GM12878 (cell line): Measurements from ENCODE around the gene GOLGA6A. TPM values are rescaled to one million over a fixed set of nuclear protein-coding genes. Genes with fewer than 3 reads are reported as not detected.

Source experiments
- ATAC-seq: fragments of 200-7000 bp; cut with Tn5 transposase; 3 replicates; pipeline ENCODE4 v1.9.1; 2020; ENCODE audit warnings: mild to moderate bottlenecking, moderate library complexity
- BruUV-seq: library from RNA; stranded (reverse); fragments of 400-500 nt; replicated peaks from 2 replicates; lab custom pipeline; 2021; lab: Mats Ljungman, UMichigan
- CTCF ChIA-PET: fragments of 300-600 bp; sonication (Branson Sonifier 250); formaldehyde crosslinking; extraction: SDS; loops from one replicate; lab custom pipeline; 2021; ENCODE audit warnings: inconsistent platforms; lab: Yijun Ruan, JAX
- POLR2A ChIA-PET: fragments of 350-600 bp; formaldehyde crosslinking; extraction: SDS; loops from one replicate; lab custom pipeline; 2021; ENCODE audit warnings: inconsistent platforms; lab: Charles Lee
- RAD21 ChIA-PET: fragments of 300-600 bp; sonication (Branson Sonifier 250); formaldehyde crosslinking; loops from one replicate; lab custom pipeline; 2023; ENCODE audit warnings: antibody characterized with exemption; ENCODE audit not compliant: unreplicated experiment; lab: Charles Lee
- SMC1A ChIA-PET: fragments of 300-600 bp; sonication (Branson Sonifier 250); formaldehyde crosslinking; loops from one replicate; lab custom pipeline; 2023; ENCODE audit not compliant: unreplicated experiment, uncharacterized antibody; lab: Charles Lee
- DNase-seq: peaks from one replicate; pipeline ENCODE4 v3.0.0-alpha.2; 2011; ENCODE audit warnings: low read depth, low spot score
- FAIRE-seq: peaks from 3 replicates; lab custom pipeline; 2011; peaks lifted over from hg19 to GRCh38; lab: Jason Lieb, UNC
- H2AFZ ChIP-seq: 2 replicates; pipeline ENCODE4 v1.6.0; 2011; ENCODE audit warnings: low read depth, low read length, control low read depth; ENCODE audit not compliant: control insufficient read depth
- H3K27ac ChIP-seq: 2 replicates; pipeline ENCODE4 v1.5.1; 2011; ENCODE audit warnings: control low read depth; ENCODE audit not compliant: control insufficient read depth, insufficient read depth
- H3K27me3 ChIP-seq, 2 experiments: replicated peaks in 1 of 2; 2 replicates each; pipeline versions ENCODE4 v1.6.0 to v1.6.1; 2011; ENCODE audit warnings: low read length in 1 of 2; ENCODE audit not compliant: control insufficient read depth in 2 of 2, insufficient read depth in 2 of 2
- H3K36me3 ChIP-seq, 2 experiments: 2 replicates each; pipeline ENCODE4 v1.5.1; 2011; ENCODE audit warnings: low read length in 1 of 2; ENCODE audit not compliant: control insufficient read depth in 2 of 2, insufficient read depth in 2 of 2
- H3K4me1 ChIP-seq: 2 replicates; pipeline ENCODE4 v1.6.1; 2011; ENCODE audit warnings: mild to moderate bottlenecking, low read length, moderate library complexity, mixed read lengths; ENCODE audit not compliant: control insufficient read depth, insufficient read depth
- H3K4me2 ChIP-seq: 2 replicates; pipeline ENCODE4 v1.6.0; 2011; ENCODE audit warnings: control low read depth; ENCODE audit not compliant: control insufficient read depth, insufficient read depth
- H3K4me3 ChIP-seq: fragments of 200-600 bp; sonication (generic); 2 replicates; pipeline ENCODE4 v1.5.1; 2016
- H3K79me2 ChIP-seq: 2 replicates; pipeline ENCODE4 v1.6.0; 2011; ENCODE audit warnings: low read length; ENCODE audit not compliant: control insufficient read depth, insufficient read depth
- H3K9ac ChIP-seq: 2 replicates; pipeline ENCODE4 v1.8.0; 2011; ENCODE audit warnings: low read length, control low read depth, mixed read lengths; ENCODE audit not compliant: control insufficient read depth, insufficient read depth
- H3K9me3 ChIP-seq: replicated peaks from 3 replicates; pipeline ENCODE4 v1.5.1; 2011; ENCODE audit warnings: mild to moderate bottlenecking, low read length; ENCODE audit not compliant: control insufficient read depth, insufficient read depth
- H4K20me1 ChIP-seq: 2 replicates; pipeline ENCODE4 v1.6.0; 2011; ENCODE audit not compliant: control insufficient read depth, insufficient read depth
- BMI1 ChIP-seq: fragments of 450-650 bp; IDR thresholded peaks from 2 replicates; pipeline ENCODE4 v1.6.1; 2016; ENCODE audit warnings: mild to moderate bottlenecking, moderate library complexity, borderline replicate concordance
- BRCA1 ChIP-seq: IDR thresholded peaks from 2 replicates; pipeline ENCODE4 v1.6.1; 2011; ENCODE audit warnings: low read depth, low read length, improper control_type of control experiment
- CBX3 ChIP-seq: fragments of 200-600 bp; sonication (generic); IDR thresholded peaks from 2 replicates; pipeline ENCODE4 v1.6.1; 2016; ENCODE audit warnings: low read depth, borderline replicate concordance
- CHD1 ChIP-seq: IDR thresholded peaks from 2 replicates; pipeline ENCODE4 v1.6.1; 2012; ENCODE audit warnings: low read depth, low read length, improper control_type of control experiment
- DPF2 ChIP-seq: fragments of 450-650 bp; IDR thresholded peaks from 2 replicates; pipeline ENCODE4 v1.6.1; 2017; ENCODE audit warnings: mild to moderate bottlenecking
- EZH2 ChIP-seq: IDR thresholded peaks from 2 replicates; pipeline ENCODE4 v1.6.1; 2012; ENCODE audit warnings: low read depth, mild to moderate bottlenecking, control low read depth, inconsistent platforms, low read length, borderline replicate concordance; ENCODE audit not compliant: control insufficient read depth
- GATAD2B ChIP-seq: fragments of 450-650 bp; conservative IDR thresholded peaks from 2 replicates; pipeline ENCODE4 v1.6.1; 2017; ENCODE audit warnings: low read depth, mild to moderate bottlenecking, moderate library complexity
- IKZF2 ChIP-seq, 2 experiments: fragments of 450-650 bp; IDR thresholded peaks; 2 replicates each; pipeline ENCODE4 v1.6.1; 2017; ENCODE audit warnings: mild to moderate bottlenecking in 2 of 2, moderate library complexity in 2 of 2
- JUNB ChIP-seq: IDR thresholded peaks from 2 replicates; pipeline ENCODE4 v1.6.1; 2016; ENCODE audit warnings: antibody characterized with exemption, mild to moderate bottlenecking
- JUND ChIP-seq: IDR thresholded peaks from 2 replicates; pipeline ENCODE4 v1.6.1; 2012; ENCODE audit warnings: low read depth, mild to moderate bottlenecking, low read length, improper control_type of control experiment, moderate library complexity
- NFYB ChIP-seq: IDR thresholded peaks from 2 replicates; pipeline ENCODE4 v1.6.1; 2011; ENCODE audit warnings: low read depth, mild to moderate bottlenecking, low read length, improper control_type of control experiment, moderate library complexity; ENCODE audit not compliant: insufficient read depth
- PKNOX1 ChIP-seq: fragments of 450-650 bp; IDR thresholded peaks from 2 replicates; pipeline ENCODE4 v1.6.1; 2016; ENCODE audit warnings: mild to moderate bottlenecking
- RUNX3 ChIP-seq: IDR thresholded peaks from 2 replicates; pipeline ENCODE4 v1.6.1; 2012; ENCODE audit warnings: low read length, inconsistent platforms
- SMAD5 ChIP-seq: IDR thresholded peaks from 2 replicates; pipeline ENCODE4 v1.6.1; 2016; ENCODE audit warnings: antibody characterized with exemption, low read depth
- SMARCA5 ChIP-seq: fragments of 450-650 bp; IDR thresholded peaks from 2 replicates; pipeline ENCODE4 v1.6.1; 2017; ENCODE audit warnings: mild to moderate bottlenecking
- SREBF1 ChIP-seq: IDR thresholded peaks from 2 replicates; pipeline ENCODE4 v1.6.1; 2012; ENCODE audit warnings: mild to moderate bottlenecking, low read length
- STAT3 ChIP-seq: IDR thresholded peaks from 2 replicates; pipeline ENCODE4 v1.6.1; 2011; ENCODE audit warnings: low read depth, low read length, improper control_type of control experiment
- WRNIP1 ChIP-seq: IDR thresholded peaks from 2 replicates; pipeline ENCODE4 v1.6.1; 2011; ENCODE audit warnings: low read depth, low read length, improper control_type of control experiment, borderline replicate concordance
- YBX1 ChIP-seq: fragments of 450-650 bp; IDR thresholded peaks from 2 replicates; pipeline ENCODE4 v1.6.1; 2016; ENCODE audit warnings: antibody characterized with exemption
- WGBS: methylation state at CpG from one replicate; pipeline ENCODE4 v1.1.6; 2016; ENCODE audit warnings: low lambda C conversion rate; ENCODE audit not compliant: insufficient replicate concordance, insufficient coverage; ENCODE audit errors: missing lambda C conversion rate; 5-methylcytosine and 5-hydroxymethylcytosine counted together
- in situ Hi-C: fragments of 300-500 bp; cut with MboI; formaldehyde crosslinking; loops from 9 replicates; pipeline ENCODE4 v1.14.3; 2018; ENCODE audit warnings: mixed read lengths
- intact Hi-C: fragments of 100-400 bp; cut with micrococcal nuclease; formaldehyde crosslinking; loops from one replicate; pipeline ENCODE4 v1.14.2; 2022; ENCODE audit not compliant: unreplicated experiment
- polyA plus RNA-seq, 11 experiments: library from polyadenylated mRNA; depleted of rRNA in 4 of 11; unstranded in 6 of 11; stranded (reverse) in 5 of 11; fragments of >200 nt; fragmentation: Nextera tagmentation in 4 of 11; fragmentation: Illumina TruSeq in 1 of 11; extraction: Ambion mirVana in 4 of 11; extraction: Trizol in 1 of 11; gene quantifications; 1 replicate in 1 of 11; 2 replicates in 10 of 11; pipeline versions ENCODE4 v1.2.1 to v1.2.3, GENCODE V29; 2011 to 2016; ENCODE audit warnings: inconsistent platforms in 2 of 11, missing spikeins in 2 of 11, low read depth in 1 of 11
- total RNA-seq, 4 experiments: library from RNA; depleted of rRNA in 3 of 4; stranded (reverse); fragments of >200 nt in 3 of 4; fragmentation: Illumina TruSeq in 1 of 4; extraction: Trizol in 1 of 4; gene quantifications; 2 replicates each; pipeline versions ENCODE4 v1.2.1 to v1.2.3, GENCODE V29; 2013 to 2021
- TF ChIP-seq, protein P1 (sequence below): fragments of 150-350 bp; IDR thresholded peaks from 2 replicates; pipeline ENCODE4 v1.6.1; 2016; ENCODE audit warnings: low read depth, low read length

GOLGA6A gene
- total and polyA plus RNA-seq, 10 of the 15 experiments (the other 5 are each of a cell fraction or from before 2014, with no cell fraction given) = not detected

GRCh38 chr15:74050127-74050526, 32.2 kb downstream of the GOLGA6A start:
- no peaks in the 10 kb centered on the region for H3K36me3 ChIP-seq
- H3K4me3 ChIP-seq = no peak overlapping the region
- CTCF ChIA-PET = interaction anchor here (0.7 to 4.5 kb wide), 8 partner anchors 11 to 171 kb away, joined by 3 to 61 read pairs (median 8); partner anchors contain the start of gene PML
- FAIRE-seq (no peak), DNase-seq (no peak), ATAC-seq (no peak)
- no TSS peak for BruUV-seq
- no peaks in the 10 kb centered on the region; the same call in 1 of the 2 replicates for H4K20me1 ChIP-seq
- no peaks in the 10 kb centered on the region for H3K9me3 ChIP-seq
- H3K27me3 ChIP-seq = 0 out of 4 replicates have a peak, but pooled peaks cover 0 to 2% of the 10 kb centered on the region in 2 experiments
- no peak overlapping the region for H3K9ac ChIP-seq
- no peaks in the 10 kb centered on the region for H3K79me2 ChIP-seq
- SMC1A ChIA-PET = interaction anchor here (1.4 to 3.1 kb wide), 3 partner anchors 12 to 77 kb away, joined by 3 to 18 read pairs (median 7); no protein-coding TSS in a partner anchor
- H2AFZ ChIP-seq = no peak overlapping the region
- RAD21 ChIA-PET = interaction anchor here (1.1 kb wide), 1 partner anchor 77 kb away, joined by 4 read pairs; no protein-coding TSS in a partner anchor
- no peak overlapping the region for H3K4me2 ChIP-seq
- POLR2A ChIA-PET = interaction anchor here (1.6 kb wide), 1 partner anchor 56 kb away, joined by 5 read pairs; the partner anchor contains the start of gene PML
- H3K4me1 ChIP-seq = 0 out of 2 replicates have a peak, but pooled peaks cover 2% of the 10 kb centered on the region
- WGBS = 35% methylated on average over 5 of the region's 5 CpGs
- no peak overlapping the region for H3K27ac ChIP-seq
- in situ Hi-C loops = no loop called here
- TF ChIP-seq CHD1 (no peak), CBX3 (no peak), IKZF2 (IDR thresholded peaks at IDR 0.05) (no peak), STAT3 (no peak), EZH2 (no peak), RUNX3 (no peak), SMARCA5 (no peak), SREBF1 (no peak), BMI1 (no peak), PKNOX1 (no peak), NFYB (no peak), BRCA1 (no peak), JUND (no peak), WRNIP1 (no peak), YBX1 (no peak), DPF2 (no peak), SMAD5 (no peak), JUNB (no peak), GATAD2B (no peak)
- TF ChIP-seq, protein P1, sequence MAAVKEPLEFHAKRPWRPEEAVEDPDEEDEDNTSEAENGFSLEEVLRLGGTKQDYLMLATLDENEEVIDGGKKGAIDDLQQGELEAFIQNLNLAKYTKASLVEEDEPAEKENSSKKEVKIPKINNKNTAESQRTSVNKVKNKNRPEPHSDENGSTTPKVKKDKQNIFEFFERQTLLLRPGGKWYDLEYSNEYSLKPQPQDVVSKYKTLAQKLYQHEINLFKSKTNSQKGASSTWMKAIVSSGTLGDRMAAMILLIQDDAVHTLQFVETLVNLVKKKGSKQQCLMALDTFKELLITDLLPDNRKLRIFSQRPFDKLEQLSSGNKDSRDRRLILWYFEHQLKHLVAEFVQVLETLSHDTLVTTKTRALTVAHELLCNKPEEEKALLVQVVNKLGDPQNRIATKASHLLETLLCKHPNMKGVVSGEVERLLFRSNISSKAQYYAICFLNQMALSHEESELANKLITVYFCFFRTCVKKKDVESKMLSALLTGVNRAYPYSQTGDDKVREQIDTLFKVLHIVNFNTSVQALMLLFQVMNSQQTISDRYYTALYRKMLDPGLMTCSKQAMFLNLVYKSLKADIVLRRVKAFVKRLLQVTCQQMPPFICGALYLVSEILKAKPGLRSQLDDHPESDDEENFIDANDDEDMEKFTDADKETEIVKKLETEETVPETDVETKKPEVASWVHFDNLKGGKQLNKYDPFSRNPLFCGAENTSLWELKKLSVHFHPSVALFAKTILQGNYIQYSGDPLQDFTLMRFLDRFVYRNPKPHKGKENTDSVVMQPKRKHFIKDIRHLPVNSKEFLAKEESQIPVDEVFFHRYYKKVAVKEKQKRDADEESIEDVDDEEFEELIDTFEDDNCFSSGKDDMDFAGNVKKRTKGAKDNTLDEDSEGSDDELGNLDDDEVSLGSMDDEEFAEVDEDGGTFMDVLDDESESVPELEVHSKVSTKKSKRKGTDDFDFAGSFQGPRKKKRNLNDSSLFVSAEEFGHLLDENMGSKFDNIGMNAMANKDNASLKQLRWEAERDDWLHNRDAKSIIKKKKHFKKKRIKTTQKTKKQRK = no peak
- intact Hi-C loops = loop anchor here (5.0 kb wide), 2 partner anchors 78 to 257 kb away; no protein-coding TSS in a partner anchor
